Spleen (tissue), 11 donors: ENCODE measurements around the gene GEMIN4. TPM values are rescaled to one million over a fixed set of nuclear protein-coding genes. Genes with fewer than 3 reads are reported as not detected.
"Not testable (repeated sequence)": the region's sequence is repeated elsewhere in the genome, so short reads cannot be mapped to it uniquely, and the experiment has no call there.

ENCODE experiments used
- DNase-seq: peaks from one replicate; pipeline ENCODE4 v3.0.0-alpha.2; 2020
- H3K27ac ChIP-seq, 8 donors: fragments of 200-600 bp; sonication (generic) in 7 of 8; 1 replicate in 4 of 8; 2 replicates in 4 of 8; pipeline versions ENCODE4 v1.5.0 to v1.8.0; 2016 to 2021; ENCODE audit warnings: inconsistent platforms in 4 of 8, mild to moderate bottlenecking in 4 of 8, moderate library complexity in 1 of 8
- H3K27me3 ChIP-seq, 7 donors: fragments of 200-600 bp; sonication (generic) in 6 of 7; replicated peaks in 1 of 7; 1 replicate in 4 of 7; 2 replicates in 3 of 7; pipeline versions ENCODE4 v1.5.0 to v1.8.0; 2016 to 2021; ENCODE audit warnings: inconsistent platforms in 3 of 7, mild to moderate bottlenecking in 1 of 7
- H3K36me3 ChIP-seq, 6 donors: fragments of 200-600 bp; sonication (generic) in 5 of 6; 1 replicate in 4 of 6; 2 replicates in 2 of 6; pipeline versions ENCODE4 v1.5.0 to v1.8.0; 2016 to 2021; ENCODE audit warnings: inconsistent platforms in 2 of 6
- H3K4me1 ChIP-seq, 6 donors: fragments of 200-600 bp; sonication (generic) in 5 of 6; 1 replicate in 3 of 6; 2 replicates in 3 of 6; pipeline versions ENCODE4 v1.5.0 to v1.8.0; 2016 to 2021; ENCODE audit warnings: inconsistent platforms in 3 of 6
- H3K4me3 ChIP-seq, 8 donors: fragments of 200-600 bp; sonication (generic) in 7 of 8; 1 replicate in 4 of 8; 2 replicates in 4 of 8; pipeline versions ENCODE4 v1.5.0 to v1.8.0; 2016 to 2021; ENCODE audit warnings: inconsistent platforms in 4 of 8, mild to moderate bottlenecking in 4 of 8, moderate library complexity in 2 of 8
- H3K9me3 ChIP-seq, 8 donors: fragments of 200-600 bp; sonication (generic) in 7 of 8; 1 replicate in 4 of 8; 2 replicates in 4 of 8; pipeline versions ENCODE4 v1.5.0 to v1.8.0; 2016 to 2021; ENCODE audit warnings: inconsistent platforms in 4 of 8
- POLR2A ChIP-seq, 3 donors: fragments of 450-650 bp; IDR thresholded peaks; one replicate each; pipeline ENCODE4 v1.5.1; 2017; ENCODE audit warnings: antibody characterized with exemption in 3 of 3, mild to moderate bottlenecking in 1 of 3
- POLR2AphosphoS5 ChIP-seq, 3 donors: sonication (generic); formaldehyde crosslinking; IDR thresholded peaks; one replicate each; pipeline ENCODE4 v1.5.1; 2017; ENCODE audit warnings: antibody characterized with exemption in 3 of 3
- WGBS, 5 donors: extraction: QIAGEN DNeasy Blood & Tissue Kit in 3 of 5; methylation state at CpG; one replicate each; pipeline versions ENCODE4 v1.1.5 to v1.1.7; 2013 to 2018; 5-methylcytosine and 5-hydroxymethylcytosine counted together
- intact Hi-C: fragments of 100-400 bp; cut with DNase I; formaldehyde crosslinking; loops from one replicate; pipeline ENCODE4 v1.15.0; 2023; ENCODE audit warnings: low total_unique reads
- polyA plus RNA-seq, 3 donors: library from polyadenylated mRNA; stranded (reverse); fragments of 200-250 nt; gene quantifications; one replicate each; pipeline ENCODE4 v1.2.1, GENCODE V29; 2013
- total RNA-seq, 7 donors: library from RNA; depleted of rRNA in 3 of 7; stranded (reverse); fragments of >200 nt in 3 of 7; fragmentation: NEBNext Ultra II Directional in 4 of 7; extraction: Animal tissue kit (Norgen Biotek cat#: 25700) in 4 of 7; gene quantifications; one replicate each; pipeline versions ENCODE4 v1.1.0 to v1.2.1, GENCODE V29; 2016 to 2021
- TF ChIP-seq, protein P1 (sequence below), 11 experiments: fragments of 200-600 bp in 7 of 11; fragments of 450-650 bp in 4 of 11; sonication (generic) in 4 of 11; IDR thresholded peaks in 8 of 11; conservative IDR thresholded peaks in 3 of 11; 1 replicate in 7 of 11; 2 replicates in 4 of 11; pipeline versions ENCODE4 v1.4.0 to v1.8.0; 2016 to 2021; ENCODE audit warnings: antibody characterized with exemption in 11 of 11, inconsistent platforms in 4 of 11, mild to moderate bottlenecking in 1 of 11
- donor health status: healthy with polysubstance abuse.
- donor health status: DM: no; HTN: no; CAD: no; lungs with moderate emphysema.
- donor health status: DM: no; HTN: no; CAD: no.
- donor health status: Bipolar disorder and iron deficiency.
- donor health status: healthy.
- donor health status: DM: no; HTN: no; CAD: no.
- donor health status: DM: yes; HTN: yes; CAD: no.

GEMIN4 gene
- total and polyA plus RNA-seq, 10 donors, result 5.7 to 24.9 (median 19.2) TPM

- 19 to 48% (median 24%) methylated on average over 30 to 43 of the region's 43 CpGs for WGBS, 5 donors
- no peaks in the 10 kb centered on the region for H3K9me3 ChIP-seq
- no peaks in the 10 kb centered on the region for H3K27me3 ChIP-seq
- DNase-seq, result peak; percentile 86
- H3K4me1 ChIP-seq, result peaks cover 11 to 31% (median 24%) of the 10 kb centered on the region in 6 donors
- intact Hi-C loops, result no loop called here
- H3K4me3 ChIP-seq, result peak overlapping the region; percentile 75 to 97 (median 88)
- peak overlapping the region; percentile 55 to 91 (median 86) for H3K27ac ChIP-seq
- peaks cover 0 to 23% (median 14%) of the 10 kb centered on the region in 6 donors for H3K36me3 ChIP-seq
- TF ChIP-seq POLR2AphosphoS5 (IDR thresholded peaks at IDR 0.05), result no peak
- no peak for TF ChIP-seq POLR2A (IDR thresholded peaks at IDR 0.05)
- TF ChIP-seq, protein P1, sequence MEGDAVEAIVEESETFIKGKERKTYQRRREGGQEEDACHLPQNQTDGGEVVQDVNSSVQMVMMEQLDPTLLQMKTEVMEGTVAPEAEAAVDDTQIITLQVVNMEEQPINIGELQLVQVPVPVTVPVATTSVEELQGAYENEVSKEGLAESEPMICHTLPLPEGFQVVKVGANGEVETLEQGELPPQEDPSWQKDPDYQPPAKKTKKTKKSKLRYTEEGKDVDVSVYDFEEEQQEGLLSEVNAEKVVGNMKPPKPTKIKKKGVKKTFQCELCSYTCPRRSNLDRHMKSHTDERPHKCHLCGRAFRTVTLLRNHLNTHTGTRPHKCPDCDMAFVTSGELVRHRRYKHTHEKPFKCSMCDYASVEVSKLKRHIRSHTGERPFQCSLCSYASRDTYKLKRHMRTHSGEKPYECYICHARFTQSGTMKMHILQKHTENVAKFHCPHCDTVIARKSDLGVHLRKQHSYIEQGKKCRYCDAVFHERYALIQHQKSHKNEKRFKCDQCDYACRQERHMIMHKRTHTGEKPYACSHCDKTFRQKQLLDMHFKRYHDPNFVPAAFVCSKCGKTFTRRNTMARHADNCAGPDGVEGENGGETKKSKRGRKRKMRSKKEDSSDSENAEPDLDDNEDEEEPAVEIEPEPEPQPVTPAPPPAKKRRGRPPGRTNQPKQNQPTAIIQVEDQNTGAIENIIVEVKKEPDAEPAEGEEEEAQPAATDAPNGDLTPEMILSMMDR (IDR thresholded peaks at IDR 0.05 in 8 of 11, conservative IDR thresholded peaks at IDR 0.05 in 3 of 11), result no peak
These were observed 656 bp upstream of the GEMIN4 start for GRCh38 chr17:752620-753219.

DNA sequence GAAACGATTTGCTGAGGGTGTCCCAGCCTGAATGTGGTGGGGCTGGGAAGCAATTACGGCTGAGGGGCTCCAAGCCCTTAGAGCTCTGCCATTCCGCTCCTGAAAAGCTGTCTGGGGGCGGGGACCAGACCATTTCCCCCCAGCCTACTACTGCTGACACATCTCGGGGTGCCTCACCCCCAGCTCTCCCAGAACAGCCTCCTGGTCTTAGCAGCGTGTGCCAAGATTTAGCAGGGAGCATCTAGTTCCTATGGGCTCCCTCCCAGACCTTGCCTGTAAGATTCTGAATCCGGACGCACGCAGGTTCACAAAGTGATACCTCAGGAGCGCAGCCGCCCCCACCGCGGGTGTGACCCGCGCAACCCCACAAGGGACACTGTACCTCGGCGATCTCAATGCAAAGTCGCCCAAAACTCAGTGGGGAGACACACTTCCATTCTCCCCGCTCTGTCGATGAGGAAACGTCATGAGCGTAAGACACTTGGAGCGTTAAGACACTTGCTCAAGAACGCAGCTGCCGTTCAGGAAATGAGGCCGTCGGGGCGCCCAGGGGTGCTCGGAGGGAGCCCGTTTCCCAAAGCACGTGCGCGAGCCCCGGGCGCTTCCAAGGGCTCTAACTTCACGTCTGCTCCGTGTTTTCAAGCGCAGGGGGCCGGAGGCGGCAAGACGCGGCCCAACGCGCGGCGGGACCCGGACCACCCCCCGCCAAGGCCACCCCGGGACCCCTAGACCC is 629 bp downstream of the GEMIN4 start:
- H3K36me3 ChIP-seq, result peaks cover 0 to 23% (median 17%) of the 10 kb centered on the region in 6 donors
- peak overlapping the region; percentile 75 to 97 (median 88) for H3K4me3 ChIP-seq
- H3K27me3 ChIP-seq, result no peaks in the 10 kb centered on the region
- H3K9me3 ChIP-seq, result no peaks in the 10 kb centered on the region
- H3K27ac ChIP-seq, result peak overlapping the region; percentile 55 to 91 (median 86)
- peaks cover 11 to 31% (median 24%) of the 10 kb centered on the region in 6 donors for H3K4me1 ChIP-seq
- no peak for TF ChIP-seq POLR2AphosphoS5 (IDR thresholded peaks at IDR 0.05)
- TF ChIP-seq POLR2A (IDR thresholded peaks at IDR 0.05), result no peak
- TF ChIP-seq, protein P1 (IDR thresholded peaks at IDR 0.05 in 8 of 11, conservative IDR thresholded peaks at IDR 0.05 in 3 of 11), result no peak
- WGBS, 5 donors, result 1 to 2% (median 1%) methylated on average over 26 to 49 of the region's 49 CpGs
- intact Hi-C loops, result no loop called here
- no peak for DNase-seq

DNA sequence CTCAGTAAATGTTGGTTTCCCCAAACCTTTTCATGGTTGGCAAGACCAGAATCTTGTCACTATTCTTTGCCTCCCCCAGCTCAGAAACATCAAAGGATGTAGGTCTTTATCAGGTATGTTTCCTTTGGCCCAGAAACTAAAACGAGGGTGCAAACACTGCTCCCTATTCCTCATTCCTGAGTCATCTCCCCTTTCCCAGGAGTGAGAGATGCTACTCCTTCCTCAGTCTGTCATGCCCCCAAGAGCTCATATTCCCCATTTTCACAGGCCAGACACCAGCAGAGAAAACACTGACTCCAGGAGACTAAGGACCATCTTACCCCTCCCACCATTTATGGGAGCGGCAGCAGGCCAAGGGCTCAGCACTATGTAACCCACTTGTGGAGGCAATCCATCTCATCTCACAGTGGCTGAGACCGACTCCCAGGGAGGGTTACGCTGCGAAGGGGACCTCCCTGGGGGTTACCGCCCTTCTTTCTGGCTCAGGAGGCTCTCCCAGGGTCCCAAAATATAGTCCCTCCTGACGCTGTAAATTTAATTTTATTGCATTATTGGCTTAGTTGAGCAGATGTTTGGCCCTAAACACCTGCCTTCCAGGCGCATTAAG is 1.5 kb downstream of the GEMIN4 start:
- H3K4me3 ChIP-seq, result peak overlapping the region in 4 of 8 donors; percentile 83 to 97 (median 92)
- peaks cover 11 to 31% (median 24%) of the 10 kb centered on the region in 6 donors for H3K4me1 ChIP-seq
- H3K9me3 ChIP-seq, result no peaks in the 10 kb centered on the region
- H3K27ac ChIP-seq, result no peak overlapping the region
- peaks cover 0 to 30% (median 25%) of the 10 kb centered on the region in 6 donors for H3K36me3 ChIP-seq
- no peak for TF ChIP-seq POLR2A (IDR thresholded peaks at IDR 0.05)
- no peak for TF ChIP-seq POLR2AphosphoS5 (IDR thresholded peaks at IDR 0.05)
- TF ChIP-seq, protein P1 (IDR thresholded peaks at IDR 0.05 in 8 of 11, conservative IDR thresholded peaks at IDR 0.05 in 3 of 11), result no peak
- DNase-seq, result peak; percentile 42
- intact Hi-C loops, result no loop called here
- H3K27me3 ChIP-seq, result no peaks in the 10 kb centered on the region
- WGBS, 5 donors, result 72 to 86% (median 81%) methylated on average over 8 of the region's 8 CpGs

DNA sequence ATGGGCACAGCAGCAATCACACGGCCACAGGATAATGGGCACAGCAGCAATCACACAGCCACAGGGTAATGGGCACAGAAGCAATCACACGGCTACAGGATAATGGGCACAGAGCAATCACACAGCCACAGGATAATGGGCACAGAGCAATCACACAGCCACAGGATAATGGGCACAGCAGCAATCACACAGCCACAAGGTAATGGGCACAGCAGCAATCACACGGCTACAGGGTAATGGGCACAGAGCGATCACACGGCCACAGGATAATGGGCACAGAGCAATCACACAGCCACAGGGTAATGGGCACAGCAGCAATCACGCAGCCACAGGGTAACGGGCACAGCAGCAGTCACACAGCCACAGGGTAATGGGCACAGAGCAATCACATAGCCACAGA is 2.7 kb downstream of the GEMIN4 start:
- Histone ChIP-seq H3K36me3 (peaks cover 0 to 41% (median 36%) of the 10 kb centered on the region in 6 donors), H3K4me1 (peaks cover 11 to 31% (median 24%) of the 10 kb centered on the region in 6 donors)
- H3K4me3 ChIP-seq, H3K27ac ChIP-seq, H3K9me3 ChIP-seq, intact Hi-C loops, H3K27me3 ChIP-seq: not testable (repeated sequence)
- peak; percentile 8 for DNase-seq
- 79 to 90% (median 85%) methylated on average over 6 to 7 of the region's 7 CpGs for WGBS, 5 donors

DNA sequence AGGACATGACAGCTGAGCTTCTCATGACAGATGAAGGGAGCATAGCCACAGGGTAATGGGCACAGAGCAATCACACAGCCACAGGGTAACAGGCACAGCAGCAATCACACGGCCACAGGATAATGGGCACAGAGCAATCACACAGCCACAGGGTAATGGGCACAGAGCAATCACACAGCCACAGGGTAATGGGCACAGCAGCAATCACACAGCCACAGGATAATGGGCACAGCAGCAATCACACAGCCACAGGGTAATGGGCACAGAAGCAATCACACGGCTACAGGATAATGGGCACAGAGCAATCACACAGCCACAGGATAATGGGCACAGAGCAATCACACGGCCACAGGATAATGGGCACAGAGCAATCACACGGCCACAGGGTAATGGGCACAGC is 3.5 kb downstream of the GEMIN4 start:
- H3K27ac ChIP-seq, intact Hi-C loops, DNase-seq, H3K9me3 ChIP-seq, H3K4me3 ChIP-seq, H3K27me3 ChIP-seq: not testable (repeated sequence)
- peaks cover 0 to 49% (median 42%) of the 10 kb centered on the region in 6 donors for H3K36me3 ChIP-seq
- H3K4me1 ChIP-seq, result peaks cover 11 to 31% (median 24%) of the 10 kb centered on the region in 6 donors
- 93 to 100% (median 97%) methylated on average over 4 of the region's 4 CpGs for WGBS, 5 donors
